ENCODE measurements around the gene SPATS2L.

The SPATS2L gene

GRCh38 chr2:200453142-200453852 is 146.8 kb downstream of the SPATS2L start:
- Histone ChIP-seq H3K36me3 (ENCODE audit: insufficient read depth, low read length) (no peaks in the 10 kb centered on the region), H4K20me1 (ENCODE audit: insufficient read depth, low read length, poor library complexity, severe bottlenecking) (no peaks in the 10 kb centered on the region), H2AFZ (ENCODE audit: low read length) (no peak overlapping the region), H3K9me2 (replicated peaks; ENCODE audit: low read depth, low read length) (no peaks in the 10 kb centered on the region), H3K79me2 (ENCODE audit: insufficient read depth, low read length) (no peaks in the 10 kb centered on the region), H3K9ac (ENCODE audit: low read depth, low read length, poor library complexity, severe bottlenecking) (no peak overlapping the region), H3K27me3 (ENCODE audit: insufficient read depth, low read length, poor library complexity, severe bottlenecking) (peaks cover 3% of the 10 kb centered on the region), H3K4me3 (ENCODE audit: low read length, poor library complexity, severe bottlenecking) (no peak overlapping the region), H3F3A (ENCODE audit: low read depth) (no peaks in the 10 kb centered on the region), H3K4me2 (ENCODE audit: low read depth, low read length, poor library complexity, severe bottlenecking) (no peak overlapping the region), H3K4me1 (ENCODE audit: insufficient read depth, low read length, poor library complexity, severe bottlenecking) (no peaks in the 10 kb centered on the region), H3K9me3 (ENCODE audit: insufficient read depth, low read depth, low read length) (no peaks in the 10 kb centered on the region)
- TF ChIP-seq CTCF (conservative IDR thresholded peaks at IDR 0.05; ENCODE audit: low read length): no peak
- TF ChIP-seq EZH2phosphoT487 (IDR thresholded peaks at IDR 0.05; ENCODE audit: borderline replicate concordance): no peak

DNA sequence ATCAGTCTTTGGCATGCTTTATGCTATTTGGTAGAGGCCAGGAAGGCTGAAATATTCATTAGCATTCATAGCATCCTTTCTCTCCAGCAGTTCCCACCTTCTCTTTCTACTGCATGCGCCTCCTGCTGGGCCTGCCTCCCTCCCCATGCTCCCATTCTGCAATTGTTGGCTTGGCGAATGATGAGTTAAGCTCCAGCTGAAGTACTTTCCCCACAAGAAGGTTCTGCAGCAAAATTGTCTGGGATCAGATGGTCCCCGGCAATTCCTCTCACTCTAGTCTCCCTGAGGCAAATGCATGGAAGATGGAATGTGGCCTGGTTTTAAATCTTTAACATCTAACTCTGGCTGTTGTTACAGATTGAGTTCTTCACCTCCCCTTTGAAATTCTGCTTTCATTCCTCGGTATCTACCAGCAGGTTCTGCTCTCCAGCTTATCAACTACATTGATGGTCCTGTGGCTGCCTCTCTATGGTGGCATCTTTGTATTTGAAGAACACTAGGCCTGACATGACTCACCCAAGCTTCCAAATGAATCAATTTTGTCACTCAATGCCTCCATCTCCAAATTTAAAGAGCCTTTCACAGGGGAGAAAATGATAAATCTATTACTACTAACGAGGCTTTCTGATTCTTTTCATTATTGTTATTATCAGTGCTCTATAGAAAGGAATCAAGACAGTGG is 147.5 kb downstream of the SPATS2L start:
- Histone ChIP-seq H3K9me3 (ENCODE audit: insufficient read depth, low read depth, low read length) (no peaks in the 10 kb centered on the region), H3K36me3 (ENCODE audit: insufficient read depth, low read length) (no peaks in the 10 kb centered on the region), H3F3A (ENCODE audit: low read depth) (no peaks in the 10 kb centered on the region), H3K27me3 (ENCODE audit: insufficient read depth, low read length, poor library complexity, severe bottlenecking) (peaks cover 1% of the 10 kb centered on the region), H3K9me2 (replicated peaks; ENCODE audit: low read depth, low read length) (no peaks in the 10 kb centered on the region), H4K20me1 (ENCODE audit: insufficient read depth, low read length, poor library complexity, severe bottlenecking) (no peaks in the 10 kb centered on the region), H3K4me3 (ENCODE audit: low read length, poor library complexity, severe bottlenecking) (no peak overlapping the region), H2AFZ (ENCODE audit: low read length) (no peak overlapping the region), H3K4me1 (ENCODE audit: insufficient read depth, low read length, poor library complexity, severe bottlenecking) (no peaks in the 10 kb centered on the region), H3K4me2 (ENCODE audit: low read depth, low read length, poor library complexity, severe bottlenecking) (no peak overlapping the region), H3K79me2 (ENCODE audit: insufficient read depth, low read length) (no peaks in the 10 kb centered on the region), H3K9ac (ENCODE audit: low read depth, low read length, poor library complexity, severe bottlenecking) (no peak overlapping the region)
- no peak for TF ChIP-seq EZH2phosphoT487 (IDR thresholded peaks at IDR 0.05; ENCODE audit: borderline replicate concordance)
- TF ChIP-seq CTCF (conservative IDR thresholded peaks at IDR 0.05; ENCODE audit: low read length): no peak

- no peaks in the 10 kb centered on the region for H3K9me3 ChIP-seq (ENCODE audit: insufficient read depth, low read depth, low read length)
- H3K4me3 ChIP-seq (ENCODE audit: low read length, poor library complexity, severe bottlenecking): no peak overlapping the region
- H4K20me1 ChIP-seq (ENCODE audit: insufficient read depth, low read length, poor library complexity, severe bottlenecking): no peaks in the 10 kb centered on the region
- H3K79me2 ChIP-seq (ENCODE audit: insufficient read depth, low read length): no peaks in the 10 kb centered on the region
- H3F3A ChIP-seq (ENCODE audit: low read depth): no peaks in the 10 kb centered on the region
- no peak overlapping the region for H3K9ac ChIP-seq (ENCODE audit: low read depth, low read length, poor library complexity, severe bottlenecking)
- no peak overlapping the region for H3K4me2 ChIP-seq (ENCODE audit: low read depth, low read length, poor library complexity, severe bottlenecking)
- no peaks in the 10 kb centered on the region for H3K4me1 ChIP-seq (ENCODE audit: insufficient read depth, low read length, poor library complexity, severe bottlenecking)
- no peak overlapping the region for H2AFZ ChIP-seq (ENCODE audit: low read length)
- no peaks in the 10 kb centered on the region for H3K27me3 ChIP-seq (ENCODE audit: insufficient read depth, low read length, poor library complexity, severe bottlenecking)
- TF ChIP-seq CTCF (conservative IDR thresholded peaks at IDR 0.05; ENCODE audit: low read length): no peak
- no peaks in the 10 kb centered on the region for H3K9me2 ChIP-seq (replicated peaks; ENCODE audit: low read depth, low read length)
- no peaks in the 10 kb centered on the region for H3K36me3 ChIP-seq (ENCODE audit: insufficient read depth, low read length)
Observed at GRCh38 chr2:200454927-200455801, 148.7 kb downstream of the SPATS2L start.

All from Loucy (cell line).